ENCODE results near the gene F5.
A peak's percentile ranks its signal among the peaks of the same experiment; 100 is the strongest.
"Not testable (repeated sequence)": the region's sequence is repeated elsewhere in the genome, so short reads cannot be mapped to it uniquely, and the experiment has no call there.

Gene F5

DNA sequence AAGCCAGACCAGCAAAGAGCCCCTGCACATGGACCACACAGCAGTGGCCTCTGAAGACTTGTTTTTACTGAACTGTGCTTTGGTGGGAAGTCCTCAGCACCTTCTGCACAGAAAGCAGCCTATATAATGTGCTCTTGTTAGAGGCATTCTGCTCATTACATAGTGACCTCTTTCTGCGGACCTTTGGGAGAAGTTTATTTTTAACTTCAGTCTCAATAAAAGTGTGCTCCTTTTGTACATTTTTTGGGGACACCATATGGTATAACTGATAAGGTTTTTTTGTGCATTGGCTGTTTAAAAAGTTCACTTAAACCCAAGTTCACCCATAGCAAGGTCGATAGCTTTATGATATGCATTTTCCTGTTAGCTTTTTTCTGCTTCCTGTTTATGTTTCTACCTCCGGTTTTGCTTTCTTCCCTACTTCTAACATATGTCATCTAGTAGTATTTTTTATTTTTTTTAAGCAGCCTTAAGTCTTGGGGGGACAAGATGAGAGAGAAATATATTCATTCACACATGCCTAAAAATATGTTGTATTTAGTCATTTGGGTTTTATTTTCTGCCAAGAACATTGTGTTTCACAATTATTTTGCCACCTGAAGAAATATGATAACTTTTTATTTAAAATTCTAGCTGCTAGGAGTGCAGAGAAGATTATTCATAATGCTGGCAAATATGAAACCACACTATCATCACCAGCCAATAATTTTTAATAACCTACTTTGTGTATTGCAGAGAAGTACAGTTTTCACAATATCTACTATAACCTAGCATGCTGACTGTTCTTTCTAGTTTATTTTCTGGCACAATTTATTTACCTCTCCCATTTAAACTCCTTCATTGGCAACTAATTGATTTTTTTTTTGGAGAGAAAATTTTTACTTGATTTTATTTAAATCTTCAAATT lies 77.6 kb downstream of the F5 start:
- DNase-seq = no peak

DNA sequence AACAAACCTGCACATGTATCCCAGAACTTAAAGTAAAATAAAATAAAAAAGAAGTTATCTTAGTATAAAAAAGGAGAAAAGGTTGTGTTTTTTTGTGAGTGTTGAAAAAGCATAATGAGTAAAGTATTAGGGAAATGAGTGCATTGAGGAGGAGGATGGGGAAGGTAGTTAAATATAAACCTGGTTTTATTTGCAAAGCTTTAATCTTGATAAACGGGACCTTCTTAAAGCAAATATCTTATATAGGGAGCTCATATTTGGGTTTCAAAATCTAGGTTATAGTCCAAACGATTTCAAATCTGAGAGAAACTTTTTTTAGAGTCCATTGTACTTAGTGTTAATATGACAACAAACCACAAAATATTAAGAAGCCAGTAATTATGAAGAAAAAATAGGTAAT lies 78.9 kb downstream of the F5 start:
- no peak for DNase-seq

DNA sequence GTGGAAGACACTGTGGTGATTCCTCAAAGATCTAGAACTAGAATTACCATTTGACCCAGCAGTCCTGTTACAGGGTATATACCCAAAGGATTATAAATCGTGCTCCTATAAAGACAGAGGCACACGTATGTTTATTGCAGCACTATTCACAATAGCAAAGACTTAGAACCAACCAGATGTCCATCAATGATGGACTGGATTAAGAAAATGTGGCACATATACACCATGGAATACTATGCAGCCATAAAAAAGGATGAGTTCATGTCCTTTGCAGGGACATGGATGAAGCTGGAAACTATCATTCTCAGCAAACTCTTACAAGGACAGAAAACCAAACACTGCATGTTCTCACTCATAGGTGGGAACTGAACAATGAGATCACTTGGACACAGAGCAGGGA lies 82.7 kb downstream of the F5 start:
- not testable (repeated sequence) for DNase-seq

DNA sequence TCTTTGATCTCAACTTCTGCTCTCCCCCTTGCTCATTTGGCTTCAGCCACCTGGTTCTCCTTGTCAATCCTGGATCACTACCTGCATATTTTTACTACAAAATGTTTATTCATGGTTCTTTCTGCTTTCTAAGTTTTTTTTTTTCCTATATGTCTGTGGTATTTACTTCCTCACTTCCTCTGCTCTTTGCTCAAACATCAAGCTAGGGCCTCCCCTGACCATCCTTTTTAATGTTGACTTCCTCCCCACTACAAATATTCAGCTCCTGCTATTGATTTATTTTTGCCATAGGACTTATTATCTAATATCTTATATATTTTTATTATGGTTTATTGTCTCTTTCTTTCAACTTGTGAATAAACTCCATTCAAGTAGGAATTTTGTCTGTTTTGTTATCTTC lies 86.5 kb downstream of the F5 start:
- DNase-seq = no peak

DNA sequence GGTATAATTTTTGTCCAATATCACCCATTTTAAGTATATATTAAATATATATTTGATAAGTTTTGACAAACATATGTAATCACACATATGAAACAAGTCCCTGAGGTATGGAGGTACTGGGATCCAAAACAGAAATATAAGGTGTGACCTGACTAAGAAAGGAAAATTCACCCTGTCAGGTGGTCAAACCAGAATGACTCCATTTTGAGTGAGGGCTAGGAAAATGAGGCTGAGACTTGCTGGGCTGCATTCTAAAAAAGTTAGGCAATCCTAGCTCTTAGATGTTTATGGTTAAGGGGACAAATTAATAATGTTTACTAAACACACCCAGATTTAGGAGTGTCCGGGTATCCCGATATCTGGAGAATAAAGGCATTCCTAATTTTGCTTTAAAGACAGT lies 89.0 kb downstream of the F5 start:
- no peak for DNase-seq

DNA sequence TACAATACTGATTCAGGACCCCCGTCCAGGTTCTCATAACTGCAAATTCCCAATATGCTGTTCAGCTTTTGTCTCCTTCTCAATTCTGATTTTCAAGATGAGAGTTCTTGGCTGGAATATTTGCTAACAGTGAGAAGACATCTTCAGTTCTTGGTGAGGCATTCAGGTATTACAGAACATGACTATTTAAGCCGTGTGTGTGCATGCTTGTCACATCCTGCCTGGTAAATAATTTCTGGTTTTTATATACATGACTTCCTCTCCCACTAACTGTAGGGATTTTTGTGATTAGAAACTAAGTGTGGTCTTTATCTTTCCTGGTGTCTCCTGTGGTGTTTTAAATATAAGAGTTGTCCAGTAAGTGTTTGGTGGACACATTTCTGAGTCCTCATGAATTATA lies 90.4 kb downstream of the F5 start:
- no peak for DNase-seq

DNA sequence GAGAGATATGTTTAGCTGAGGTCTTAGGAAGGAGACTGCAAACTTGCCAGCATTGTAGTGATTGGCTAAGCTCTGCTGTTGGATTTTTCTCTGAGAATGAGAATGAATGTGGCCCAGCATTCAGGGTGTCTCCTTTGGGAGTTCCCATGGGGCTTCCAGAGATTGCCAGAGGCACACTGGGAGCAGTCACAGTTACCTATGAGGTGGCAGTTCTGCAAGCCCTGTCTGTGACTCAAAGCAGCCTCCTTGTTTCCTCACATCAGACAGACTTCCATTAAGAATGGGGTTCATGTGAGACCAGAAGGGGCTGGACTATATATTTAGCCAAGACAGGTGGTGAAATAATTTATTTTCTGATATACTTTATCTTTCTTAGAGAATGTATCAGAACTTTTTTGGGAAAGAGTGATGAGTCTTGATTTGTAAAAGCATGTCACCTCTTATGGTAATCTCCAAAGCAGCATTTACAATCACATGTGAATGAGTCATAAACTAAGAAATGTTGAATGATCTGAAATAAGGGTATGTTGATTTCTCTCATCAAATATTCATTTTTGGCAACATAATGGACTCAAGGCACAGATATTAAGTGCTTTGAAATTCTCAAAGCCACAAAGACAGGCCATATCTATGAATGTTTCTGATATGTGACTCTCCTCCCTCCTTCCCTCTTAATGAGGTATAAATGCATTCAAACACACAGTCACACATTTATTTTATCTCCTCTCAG lies 91.1 kb downstream of the F5 start:
- DNase-seq = no peak

DNA sequence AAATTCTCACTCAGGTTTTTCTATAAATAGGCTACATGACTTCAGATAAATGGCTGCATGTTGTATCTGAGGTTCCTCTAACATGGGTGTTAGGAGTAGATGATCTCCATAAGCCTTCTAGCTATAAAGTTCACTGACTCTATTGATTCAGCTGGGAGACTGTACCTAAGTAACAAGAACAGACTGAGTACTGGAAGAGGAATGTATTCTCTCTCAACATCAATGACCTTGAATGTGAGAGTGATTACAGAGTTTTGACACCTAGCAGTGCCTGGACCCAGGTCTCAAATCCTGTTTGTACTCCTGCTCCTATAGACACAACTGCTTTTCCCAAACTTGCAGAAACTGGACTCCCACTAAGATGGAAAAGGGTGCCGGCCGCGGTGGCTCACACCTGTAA lies 91.9 kb downstream of the F5 start:
- DNase-seq = no peak

DNA sequence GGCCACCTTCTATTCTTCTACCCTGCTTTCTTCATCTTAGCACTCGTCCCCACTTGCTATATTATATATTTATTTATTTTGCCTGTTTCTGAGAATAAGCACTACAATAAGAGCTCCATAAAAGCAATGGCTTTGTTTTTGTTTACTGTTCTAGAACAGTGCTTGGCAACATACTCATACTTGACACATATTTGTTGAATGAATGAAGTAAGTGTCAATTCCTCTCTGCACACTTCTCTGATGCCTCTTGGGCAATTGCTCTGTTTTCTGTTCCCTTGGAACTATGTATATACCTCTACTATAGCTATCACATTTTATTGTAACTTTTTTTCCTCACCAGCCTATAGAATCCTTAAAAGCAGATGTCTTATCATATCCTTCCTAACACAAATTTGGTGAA lies 93.0 kb downstream of the F5 start:
- no peak for DNase-seq

DNA sequence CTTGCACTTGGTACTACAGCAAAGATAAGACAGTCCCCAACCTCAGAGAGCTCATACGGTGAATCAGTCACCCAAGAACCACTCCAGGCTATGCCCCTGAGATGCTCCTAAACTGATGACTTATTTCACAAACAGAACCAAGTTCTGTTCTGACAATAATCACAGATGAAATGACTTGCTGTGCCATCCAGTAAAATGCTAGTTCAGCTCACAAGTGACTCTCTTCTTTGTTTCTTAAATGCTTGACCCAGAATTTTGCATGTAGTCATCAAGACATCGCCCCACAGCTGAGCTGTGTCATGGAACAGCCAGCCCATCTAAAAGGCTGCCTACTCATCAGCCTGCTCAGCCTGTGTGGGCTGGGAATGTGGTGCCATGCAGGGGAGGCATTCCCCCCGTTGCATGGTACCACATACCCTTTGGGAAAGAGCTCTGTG lies 94.4 kb downstream of the F5 start:
- no peak for DNase-seq

DNA sequence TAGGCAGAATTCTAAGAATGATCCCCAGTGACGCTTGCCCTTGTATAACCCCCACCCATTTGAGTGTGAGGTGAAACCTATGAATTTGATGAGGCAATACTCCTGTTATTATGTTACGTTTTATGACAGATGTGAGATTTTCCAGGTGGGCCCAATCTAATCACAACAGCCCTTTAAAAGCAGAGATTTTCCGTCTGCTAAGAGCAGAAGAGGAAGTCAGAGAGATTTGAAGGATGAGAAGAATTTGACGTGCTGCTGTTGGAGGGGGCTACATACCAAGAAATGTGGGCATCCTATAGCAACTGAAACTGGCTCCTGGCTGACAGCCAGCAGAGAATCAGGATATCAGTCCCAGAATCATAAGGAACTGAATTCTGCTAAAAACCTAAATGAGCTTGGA lies 98.1 kb downstream of the F5 start:
- DNase-seq = no peak

DNA sequence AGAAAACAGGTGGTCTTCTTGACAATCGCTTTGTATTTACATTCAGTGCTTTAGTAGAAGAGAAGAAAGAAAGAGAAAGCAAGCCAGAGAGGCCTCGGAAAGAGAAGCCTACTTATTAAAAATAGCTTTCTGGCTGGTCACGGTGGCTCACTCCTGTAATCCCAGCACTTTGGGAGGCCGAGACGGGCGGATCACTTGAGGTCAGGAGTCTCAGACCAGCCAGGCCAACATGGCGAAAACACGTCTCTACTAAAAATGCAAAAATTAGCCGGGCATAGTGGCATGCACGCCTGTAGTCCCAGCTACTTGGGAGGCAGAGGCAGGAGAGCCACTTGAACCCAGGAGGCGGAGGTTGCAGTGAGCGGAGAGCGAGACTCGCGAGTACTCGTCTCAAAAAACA lies 98.7 kb downstream of the F5 start:
- no peak for DNase-seq

DNA sequence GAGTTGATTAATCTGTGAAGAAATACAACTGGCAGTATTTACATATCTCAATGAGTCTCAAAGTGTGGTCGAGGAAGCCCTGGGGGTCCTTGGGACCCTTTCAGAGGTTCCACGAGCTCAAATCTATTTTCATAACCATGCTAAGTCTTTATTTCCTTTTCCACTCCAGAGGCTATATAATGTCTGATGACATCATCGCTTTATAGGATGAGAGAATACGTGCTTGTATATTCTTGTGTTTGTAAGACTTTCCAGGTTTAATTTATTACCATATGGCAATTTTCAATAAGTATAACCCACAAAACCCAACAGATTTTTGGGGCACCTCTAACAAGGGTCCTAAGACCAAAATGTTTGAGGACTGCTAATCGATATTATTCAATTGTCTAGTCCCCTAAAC lies 99.1 kb downstream of the F5 start:
- no peak for DNase-seq

DNA sequence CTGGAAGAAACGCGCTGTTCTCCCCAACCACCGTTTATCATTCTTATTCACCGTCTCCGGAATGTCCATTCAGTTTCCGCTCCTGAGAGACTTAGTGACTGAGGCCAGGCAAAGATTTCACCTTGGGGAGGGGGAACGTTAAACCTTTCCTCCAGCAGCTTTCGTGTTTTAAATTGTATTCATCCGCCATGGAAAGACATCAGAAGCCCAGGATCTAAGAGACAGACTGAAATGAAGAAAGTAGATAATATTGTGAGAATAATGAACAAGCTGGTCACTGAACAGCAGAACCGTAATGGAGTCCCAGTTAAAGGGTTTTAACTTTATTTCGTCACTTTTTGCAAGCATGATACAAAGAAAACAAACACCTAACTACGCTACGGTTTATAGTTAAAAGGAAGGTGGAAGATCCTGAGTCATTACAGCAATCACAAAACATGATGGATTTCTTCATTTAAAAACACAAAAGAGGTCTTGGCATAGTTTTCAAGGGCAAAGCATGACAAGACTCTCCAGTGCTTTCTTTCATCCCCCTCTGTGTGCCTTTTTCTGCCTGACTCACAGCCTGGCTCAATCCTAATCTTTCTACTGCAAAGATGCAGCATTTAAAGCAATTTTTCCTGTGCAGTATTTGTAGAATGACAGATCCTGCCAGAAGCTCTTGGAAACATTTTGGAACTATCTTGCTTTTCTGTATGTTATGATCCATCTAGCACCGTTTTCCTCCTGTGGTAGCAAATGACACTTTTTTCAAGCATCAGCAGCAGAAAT lies 99.8 kb downstream of the F5 start:
- DNase-seq = no peak

DNA sequence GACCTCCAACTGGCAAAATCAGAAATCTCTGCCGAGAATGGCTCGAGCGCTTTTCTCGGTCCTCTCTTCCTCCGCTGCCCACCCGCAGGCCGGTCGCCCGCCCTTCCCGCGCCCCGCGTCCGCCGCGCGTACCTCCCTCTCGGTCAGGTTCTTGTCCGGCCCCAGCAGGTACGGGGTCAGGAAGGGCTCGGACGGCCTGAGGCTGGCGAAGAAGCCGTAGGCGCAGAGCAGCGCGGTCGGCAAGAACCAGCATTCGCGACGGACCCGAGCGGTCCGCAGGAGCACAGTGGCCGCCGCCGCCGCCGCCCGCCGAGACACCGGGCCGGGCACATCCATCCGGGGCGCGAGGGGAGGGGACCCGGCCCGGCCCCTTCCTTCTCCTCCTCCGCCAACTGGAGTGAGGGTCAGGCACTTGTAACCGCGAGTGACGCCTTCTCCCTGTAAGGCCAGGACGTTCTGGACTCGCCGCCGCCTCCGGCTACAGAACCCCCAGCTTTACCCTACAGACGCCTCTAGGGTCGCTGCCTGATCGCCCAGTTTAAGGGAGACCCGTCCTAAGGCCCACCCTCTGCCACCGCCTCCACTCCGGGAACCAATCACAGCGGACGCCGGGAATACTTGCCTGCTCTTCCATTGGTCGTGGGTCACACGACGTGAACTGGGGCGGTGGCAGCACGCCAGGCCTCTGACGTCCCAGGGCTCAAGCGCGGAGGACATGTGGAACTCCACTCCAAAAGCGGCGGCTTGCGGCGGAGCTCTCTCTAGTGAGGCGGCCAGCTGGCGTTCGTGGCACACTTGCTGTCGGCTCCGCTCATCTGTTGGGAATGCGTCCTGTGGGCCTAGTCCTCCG lies 100.6 kb downstream of the F5 start, which contains the start of gene SLC19A2:
Gene SLC19A2, minus strand, starts transcription at position 514 of the 850 bp plus-strand sequence. Its CDS starts 178 bp downstream, at position 336.
- DNase-seq = peak; percentile 99

DNA sequence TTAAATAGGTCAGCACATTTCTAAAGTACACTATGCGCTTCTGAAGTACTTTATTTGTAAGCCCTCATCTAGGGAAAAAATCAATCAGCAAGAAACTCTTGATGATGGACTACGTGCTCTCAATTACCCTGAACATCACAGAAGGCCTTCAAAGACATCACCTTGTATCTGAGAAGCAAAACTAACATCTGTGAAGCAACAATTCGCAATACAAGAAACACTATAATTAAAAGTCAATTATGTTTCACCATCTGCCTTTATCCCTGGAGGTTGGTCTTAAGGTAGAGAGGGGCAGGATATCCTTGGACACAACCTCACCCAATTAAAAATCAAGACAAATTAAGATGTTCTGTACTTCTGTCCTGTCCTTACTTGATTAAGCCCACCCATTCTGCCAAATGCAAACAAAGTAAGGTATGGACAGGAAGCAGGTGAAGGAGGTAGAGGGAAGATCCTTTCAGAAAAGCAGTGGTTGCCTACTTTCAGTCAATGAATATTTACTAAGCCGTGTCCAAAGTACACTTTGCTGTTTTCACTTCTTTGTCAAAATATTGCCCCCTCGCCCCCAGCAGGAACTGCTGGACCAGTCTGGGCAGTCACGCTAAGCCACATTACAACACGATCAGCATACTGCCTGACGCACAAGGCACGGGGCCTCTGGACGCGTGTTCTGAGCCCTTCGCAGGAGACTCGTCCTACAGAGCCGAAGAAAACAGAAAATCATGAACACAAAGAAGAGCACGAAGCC lies 101.4 kb downstream of the F5 start:
- DNase-seq = no peak

DNA sequence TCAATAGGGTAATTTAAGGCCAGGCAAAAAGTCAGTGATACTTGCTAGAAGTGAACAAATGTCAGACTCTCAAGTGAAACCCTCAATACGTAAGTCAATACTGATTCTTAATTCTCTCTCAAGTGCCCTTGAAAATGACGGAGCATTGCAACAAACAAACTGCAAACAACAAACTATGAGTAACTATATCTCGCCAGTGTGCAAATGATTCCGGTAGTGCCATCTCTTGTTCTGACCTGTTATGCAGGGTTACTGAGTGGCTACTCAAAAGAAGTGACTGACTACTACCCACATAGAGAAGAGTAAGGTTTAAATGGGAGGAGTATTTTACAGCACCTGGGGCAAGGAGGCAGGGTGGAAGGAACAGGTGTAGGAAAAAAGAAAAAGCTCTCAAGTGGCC lies 102.2 kb downstream of the F5 start:
- DNase-seq = peak; percentile 50

DNA sequence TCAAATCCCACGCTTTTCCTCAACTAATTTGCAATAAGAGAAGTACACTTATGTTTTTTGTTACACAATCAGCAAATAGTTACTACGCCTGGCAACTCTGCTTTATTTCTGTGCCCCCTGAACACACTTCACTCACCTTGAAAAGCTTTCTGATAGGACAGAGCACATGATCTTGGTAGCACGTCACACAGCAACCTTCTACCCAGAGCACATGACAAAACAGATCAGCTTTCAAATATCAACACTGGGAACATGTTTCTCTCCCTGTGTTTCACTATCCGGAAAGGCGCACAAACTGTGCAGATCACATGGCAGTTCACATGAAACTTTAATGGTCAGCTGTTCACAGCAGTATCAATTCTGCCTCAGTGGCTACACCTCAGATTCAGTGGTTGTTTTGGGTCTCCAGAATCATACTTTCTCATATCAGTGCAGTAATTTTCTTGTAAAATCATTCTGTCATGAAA lies 102.7 kb downstream of the F5 start:
- peak; percentile 55 for DNase-seq

DNA sequence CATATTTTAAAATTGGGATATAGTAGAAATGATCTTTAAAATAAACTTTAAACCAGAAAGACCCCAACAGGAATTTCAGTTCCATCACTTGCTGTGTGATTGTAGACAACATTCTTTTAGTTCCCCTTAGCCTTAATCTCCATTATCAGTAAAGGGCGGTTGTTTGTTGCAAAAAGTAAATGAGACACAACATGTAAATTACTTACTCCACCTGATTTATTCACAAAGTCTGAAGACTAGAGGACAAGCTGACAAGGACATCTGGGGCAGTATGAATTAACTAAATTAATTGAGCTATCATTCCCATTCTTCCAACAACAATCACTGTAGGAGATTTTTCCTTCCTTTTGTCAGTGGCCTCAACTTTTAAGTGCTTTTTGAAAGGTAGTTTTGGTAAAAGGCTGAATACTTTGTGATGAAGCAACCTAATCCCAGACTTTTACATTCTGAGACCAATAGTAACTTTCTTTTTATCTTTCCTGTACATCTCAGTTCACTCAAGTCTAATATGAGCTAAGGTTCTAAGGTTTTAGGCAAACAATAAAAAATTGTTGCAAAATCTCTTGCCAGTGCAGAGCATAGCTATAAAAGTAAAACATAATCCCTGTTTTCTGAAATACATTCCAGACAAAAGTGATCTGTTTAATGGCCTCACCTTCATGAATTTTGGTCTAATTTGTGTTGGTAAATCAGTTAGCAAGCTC lies 106.8 kb downstream of the F5 start:
- no peak for DNase-seq

DNA sequence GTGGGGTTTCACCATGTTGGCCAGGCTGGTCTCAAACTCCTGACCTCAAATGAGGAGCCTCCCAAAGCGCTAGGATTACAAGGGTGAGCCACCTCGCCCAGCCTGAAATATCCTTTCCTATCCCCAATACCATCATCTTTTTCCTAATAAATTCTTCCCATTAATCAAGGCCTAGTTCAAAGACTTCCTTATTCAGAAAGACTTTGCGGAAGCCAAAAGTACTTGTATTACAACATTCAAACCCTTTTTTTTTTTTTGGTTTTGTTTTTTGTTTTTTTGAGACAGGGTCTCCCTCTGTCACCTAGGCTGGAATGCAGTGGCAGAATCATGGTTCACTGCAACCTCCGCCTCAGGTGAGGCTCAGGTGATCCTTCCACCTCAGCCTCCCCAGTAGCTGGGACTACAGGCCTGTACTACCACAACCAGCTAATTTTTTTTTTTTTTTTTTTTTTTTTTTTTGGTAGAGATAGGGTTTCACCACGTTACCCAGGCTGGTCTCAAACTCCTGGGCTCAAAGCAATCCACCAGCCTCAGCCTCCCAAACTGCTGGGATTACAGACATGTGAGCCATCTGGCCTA lies 108.1 kb downstream of the F5 start:
- DNase-seq = no peak

All from NCI-H2107 (cell line).